NCI-H128 (cell line): ENCODE data around the gene NHLH1.

Experiments used
- DNase-seq: peaks from one replicate; lab custom pipeline; 2025; ENCODE audit not compliant: unreplicated experiment; lab: John Stamatoyannopoulos, UW

The NHLH1 gene

DNA sequence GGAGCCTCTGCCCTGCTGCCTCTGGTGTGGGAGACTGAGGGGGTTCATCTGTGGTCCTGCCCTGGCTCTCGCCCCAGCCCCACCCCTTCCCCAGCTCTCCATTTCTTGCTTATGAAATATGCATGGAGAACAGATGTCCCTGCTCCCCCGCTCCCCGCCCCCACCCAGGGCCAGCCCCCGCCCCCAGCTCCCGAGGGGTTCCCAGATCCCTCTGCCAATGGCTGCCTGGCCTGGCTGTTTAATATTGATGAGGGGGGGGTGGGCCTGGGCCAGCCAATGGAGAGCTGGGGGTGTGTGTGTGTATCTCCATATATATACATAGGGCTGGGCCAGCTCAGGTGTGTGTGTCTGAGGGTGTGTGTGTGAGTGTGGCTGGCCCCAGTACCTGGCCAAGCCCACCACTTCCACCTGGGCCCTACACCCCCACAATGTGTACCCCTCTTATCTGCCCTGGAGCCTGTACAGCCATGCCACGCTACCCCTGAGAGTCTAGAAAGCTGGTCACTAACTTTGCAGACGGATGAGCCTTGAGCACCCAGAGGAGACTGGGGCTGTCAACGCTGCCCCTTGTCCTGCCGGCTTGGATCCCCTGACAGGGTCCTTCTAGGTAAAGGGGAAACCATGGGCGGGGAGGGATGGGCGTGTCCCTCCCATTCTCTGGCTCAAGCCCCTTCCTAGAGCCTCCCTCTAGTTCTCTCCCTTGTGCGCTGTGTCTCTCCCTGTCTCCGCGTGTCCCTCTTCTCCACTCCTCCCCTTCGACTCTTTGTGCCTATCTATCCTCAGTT, at the start of gene NHLH1:
Gene NHLH1 (plus strand): TSS at position 341 of the 785 bp plus-strand sequence. CDS start 3,661 bp downstream, outside the sequence.
- no peak for DNase-seq

DNA sequence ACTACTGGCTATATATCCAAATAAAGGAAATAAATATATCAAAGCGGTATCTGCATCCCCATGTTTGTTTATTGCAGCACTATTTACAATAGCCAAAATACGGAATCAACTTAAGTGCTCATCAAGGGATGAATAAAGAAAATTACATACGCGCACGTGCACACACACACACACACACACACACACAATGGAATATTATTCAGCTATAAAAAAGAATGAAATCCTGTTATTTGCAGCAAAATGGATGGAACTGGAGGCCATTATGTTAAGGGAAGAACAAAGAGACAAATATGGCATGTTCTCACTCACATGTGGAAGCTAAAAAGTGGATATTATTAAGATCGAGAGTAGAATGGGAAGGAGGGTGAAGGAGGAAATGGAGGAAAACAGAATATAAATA, 44.0 kb upstream of the NHLH1 start:
- no peak for DNase-seq

DNA sequence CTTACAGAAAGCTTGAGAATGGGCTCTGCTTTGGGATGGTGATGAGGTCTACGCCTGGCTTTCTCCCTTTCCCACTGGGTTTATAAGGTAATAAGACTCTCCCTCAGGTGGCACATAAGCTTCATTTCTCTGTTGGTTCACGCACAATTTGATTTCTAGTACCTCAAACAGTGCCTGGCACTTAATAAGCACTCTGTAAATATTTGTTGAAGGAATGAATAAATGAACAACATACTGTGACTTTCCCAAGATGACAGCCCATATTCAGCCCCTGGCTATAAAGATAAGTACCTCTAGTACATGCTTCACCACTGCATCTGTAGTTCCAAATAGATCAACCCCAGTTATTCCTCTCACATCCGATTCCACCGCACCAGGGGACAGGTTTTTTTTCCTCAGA, 41.6 kb upstream of the NHLH1 start:
- peak; percentile 94 for DNase-seq

DNA sequence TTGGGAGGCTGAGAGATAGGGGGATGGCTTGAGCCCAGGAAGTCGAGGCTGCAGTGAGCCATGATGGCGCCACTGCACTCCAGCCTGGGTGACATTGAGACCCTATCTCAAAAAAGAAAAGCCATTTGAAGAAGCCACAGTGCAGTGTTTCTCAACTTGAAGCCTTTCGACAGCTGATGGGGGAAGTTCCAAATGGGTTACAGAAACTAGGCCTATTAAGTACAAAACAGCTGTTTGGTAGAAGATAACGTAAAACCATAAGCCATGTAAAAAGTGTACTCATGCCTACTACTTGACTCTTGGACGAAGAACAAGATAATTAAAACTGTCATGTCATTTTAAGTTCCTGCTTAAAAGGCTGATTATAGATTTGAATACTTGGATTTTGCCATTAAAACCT, 40.5 kb upstream of the NHLH1 start:
- no peak for DNase-seq

DNA sequence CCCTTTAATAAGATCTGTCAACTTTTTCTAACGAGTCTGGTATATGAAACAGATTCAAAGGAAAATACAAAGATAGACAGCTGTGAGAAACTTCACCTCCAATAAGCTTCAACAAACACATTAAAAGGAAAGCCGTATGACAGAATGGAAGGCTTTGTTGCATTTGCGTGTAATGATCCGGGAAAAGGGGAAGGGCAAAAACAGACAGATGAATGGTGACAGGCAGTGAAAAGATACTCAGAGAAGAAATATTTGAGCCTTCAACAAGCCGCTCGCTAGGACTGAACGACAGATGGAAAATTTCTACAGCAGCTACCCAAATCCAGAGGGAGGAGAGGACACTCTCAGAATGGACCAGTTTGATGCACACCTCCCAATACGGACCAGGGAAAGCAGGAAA, 38.7 kb upstream of the NHLH1 start:
- DNase-seq = no peak

DNA sequence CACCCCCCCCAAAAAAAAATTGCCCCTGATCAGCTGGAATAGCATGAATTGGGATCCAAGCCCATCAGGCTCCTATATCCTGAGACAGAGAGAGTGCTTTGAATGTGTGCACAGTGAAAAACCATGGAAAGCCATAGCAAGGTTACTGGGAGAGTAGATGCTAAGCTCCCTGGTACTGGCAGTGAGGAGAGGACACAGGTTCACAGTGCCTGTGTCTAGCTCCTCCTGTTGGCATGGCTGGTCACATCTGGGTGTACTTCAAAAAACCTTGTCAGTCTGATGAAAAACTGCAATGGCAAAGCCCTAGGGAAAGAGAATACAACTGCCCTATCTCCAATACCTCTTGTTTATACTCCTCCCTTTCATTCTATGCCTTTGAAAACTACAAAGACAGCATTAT, 36.8 kb upstream of the NHLH1 start:
- DNase-seq = no peak

DNA sequence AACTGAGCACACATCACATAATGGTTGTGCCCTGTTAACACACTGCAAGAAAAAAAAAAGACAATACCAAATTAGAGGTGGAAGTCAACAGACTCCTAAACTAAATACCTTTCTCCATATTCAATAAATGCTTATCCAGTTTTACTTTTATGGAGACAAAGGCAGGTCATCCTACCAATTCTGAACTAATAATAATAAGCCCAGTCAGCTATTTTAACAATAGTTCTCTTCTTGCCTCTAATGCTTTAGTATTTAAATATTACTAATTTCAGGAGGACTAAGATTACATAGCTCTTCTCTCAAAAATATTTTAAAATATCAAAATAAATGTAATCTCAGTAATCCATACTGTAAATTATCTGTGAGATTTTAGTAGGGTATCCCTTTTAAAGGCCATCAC, 34.4 kb upstream of the NHLH1 start:
- DNase-seq = no peak

DNA sequence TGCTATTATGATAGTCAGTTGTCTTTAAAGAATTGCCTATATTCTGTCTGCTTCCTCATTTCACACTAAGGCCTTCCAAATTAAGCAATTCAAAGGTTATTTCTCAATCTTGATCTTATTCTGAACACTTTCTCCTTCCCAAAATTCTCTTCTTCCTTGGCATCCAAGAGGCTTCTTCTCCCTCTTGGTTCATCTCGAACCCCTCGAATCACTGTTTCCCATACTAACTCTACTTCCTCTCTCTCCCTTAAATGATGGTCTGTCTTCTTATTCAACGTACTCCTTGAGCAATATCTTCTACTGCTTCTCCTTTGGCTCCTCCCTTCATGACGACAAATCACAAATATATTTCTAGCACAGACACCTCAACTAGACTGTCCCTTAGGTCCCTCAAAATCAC, 28.3 kb upstream of the NHLH1 start:
- DNase-seq = no peak

DNA sequence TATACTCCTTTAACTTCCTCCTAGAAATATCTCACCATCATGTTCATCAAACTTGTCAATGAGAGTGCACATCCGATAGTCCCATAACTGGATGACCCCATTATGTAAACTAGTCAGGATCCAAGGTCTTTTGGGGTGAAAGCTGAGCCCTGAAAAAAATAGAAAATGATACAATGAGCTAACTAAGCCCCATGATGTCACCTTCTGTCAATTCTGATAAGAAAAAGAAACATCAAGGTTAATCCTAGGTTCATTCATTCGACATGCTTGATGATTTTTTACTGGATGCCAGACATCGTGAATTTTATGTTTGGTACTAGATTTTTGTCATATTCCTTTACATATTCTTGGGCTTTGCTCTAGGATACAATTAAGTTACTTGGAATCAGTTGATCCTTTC, 26.7 kb upstream of the NHLH1 start:
- no peak for DNase-seq

DNA sequence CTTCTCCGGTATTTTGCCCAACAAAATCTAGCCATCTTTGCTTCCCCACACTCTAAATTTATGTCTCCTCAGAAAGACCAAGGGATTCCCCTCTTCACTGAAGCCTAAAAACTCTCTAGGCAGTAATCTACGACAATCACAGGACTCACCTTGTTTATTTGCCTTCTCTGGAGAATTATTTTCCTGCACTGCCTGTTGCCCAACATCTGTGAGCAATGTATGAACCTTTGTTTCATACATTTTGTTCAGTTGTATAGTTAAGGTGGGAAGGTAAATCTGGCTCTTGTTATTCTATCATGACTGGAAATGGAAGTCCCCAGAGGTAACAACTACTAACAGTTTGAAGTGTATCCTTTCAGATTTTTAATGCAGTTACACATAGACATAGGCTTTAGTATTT, 26.0 kb upstream of the NHLH1 start:
- DNase-seq = no peak

DNA sequence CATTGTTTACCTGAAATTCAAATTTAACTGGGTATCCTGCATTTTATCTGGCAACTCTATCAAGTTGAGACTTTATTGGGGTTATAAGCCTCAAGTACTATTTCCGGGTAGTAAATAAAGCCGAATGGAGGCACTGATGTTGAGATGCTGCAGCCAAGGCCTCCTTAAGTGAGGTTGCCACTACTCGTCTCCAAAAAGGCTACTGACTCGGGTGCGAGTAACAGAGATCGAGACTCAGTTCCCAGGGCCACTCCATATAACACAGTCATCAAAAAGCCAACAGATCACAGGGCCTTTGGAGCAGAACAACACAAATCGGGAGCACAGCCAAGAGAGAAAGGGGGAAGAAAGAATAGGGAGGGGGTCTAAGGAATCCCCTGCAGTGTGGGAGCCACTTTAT, 24.3 kb upstream of the NHLH1 start:
- DNase-seq = no peak

DNA sequence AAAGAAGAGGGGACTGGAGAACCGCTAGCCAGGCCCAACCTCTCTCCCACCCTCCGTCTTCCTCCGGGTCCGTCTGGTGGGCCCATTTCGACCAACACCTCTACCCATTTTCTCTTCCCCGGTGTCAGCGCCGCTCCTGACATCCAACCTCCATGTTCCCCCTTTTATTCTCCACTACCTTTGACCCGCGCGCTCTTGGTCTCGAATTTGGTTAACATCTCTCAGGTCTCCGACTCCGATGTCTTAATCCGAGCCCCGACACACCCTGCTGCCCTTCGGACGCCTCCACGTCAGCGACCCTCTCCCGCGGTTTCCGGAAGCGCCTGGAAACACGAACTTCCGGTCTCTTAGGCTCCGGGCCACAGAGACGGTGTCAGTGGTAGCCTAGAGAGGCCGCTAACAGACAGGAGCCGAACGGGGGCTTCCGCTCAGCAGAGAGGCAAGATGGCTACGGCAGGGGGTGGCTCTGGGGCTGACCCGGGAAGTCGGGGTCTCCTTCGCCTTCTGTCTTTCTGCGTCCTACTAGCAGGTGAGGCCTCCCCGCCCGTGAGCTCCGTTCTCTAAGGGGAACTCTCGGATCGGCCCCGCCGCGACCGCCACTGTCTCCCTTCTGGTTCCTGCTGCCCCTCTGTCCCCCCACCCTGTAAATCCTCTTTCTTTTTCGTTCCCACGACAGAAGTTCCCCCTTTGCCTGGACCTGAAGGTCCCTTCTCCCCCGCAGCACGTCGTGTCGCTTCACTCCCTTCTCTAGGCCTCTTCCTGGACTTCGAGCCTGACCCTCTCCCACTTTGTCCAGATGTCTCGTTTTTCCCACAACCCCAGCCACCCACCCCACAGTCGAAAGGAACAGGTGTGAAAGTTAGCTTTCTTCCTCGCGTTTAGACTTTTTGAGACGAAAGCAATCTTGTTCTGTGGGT, 23.7 kb upstream of the NHLH1 start, which contains the start of the genes COPA and NCSTN:
Gene COPA (minus strand): TSS at position 298 of the 917 bp plus-strand sequence. CDS start 80 bp downstream, at position 218.
Gene NCSTN (plus strand): TSS at position 431 of the 917 bp plus-strand sequence. CDS start 14 bp downstream, at position 445.
- peak; percentile 94 for DNase-seq

DNA sequence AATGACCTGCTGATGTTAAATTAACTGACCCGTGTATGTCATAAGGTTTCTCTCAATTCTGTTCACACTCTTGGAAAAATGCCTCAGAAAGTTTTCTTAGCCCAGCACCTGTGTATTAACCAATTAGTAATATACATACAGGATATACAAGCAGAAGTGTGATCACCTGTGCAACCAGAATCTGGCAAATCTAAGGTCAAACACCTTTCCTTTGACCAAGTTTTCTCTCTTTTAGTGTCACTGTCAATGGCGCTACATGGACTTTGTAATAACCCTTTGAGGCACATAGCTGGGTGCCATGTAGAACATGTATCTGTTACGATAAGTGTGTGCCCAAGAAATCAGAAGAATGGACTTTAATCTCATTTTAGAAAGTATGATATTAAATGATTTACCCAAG, 22.6 kb upstream of the NHLH1 start:
- DNase-seq = no peak

DNA sequence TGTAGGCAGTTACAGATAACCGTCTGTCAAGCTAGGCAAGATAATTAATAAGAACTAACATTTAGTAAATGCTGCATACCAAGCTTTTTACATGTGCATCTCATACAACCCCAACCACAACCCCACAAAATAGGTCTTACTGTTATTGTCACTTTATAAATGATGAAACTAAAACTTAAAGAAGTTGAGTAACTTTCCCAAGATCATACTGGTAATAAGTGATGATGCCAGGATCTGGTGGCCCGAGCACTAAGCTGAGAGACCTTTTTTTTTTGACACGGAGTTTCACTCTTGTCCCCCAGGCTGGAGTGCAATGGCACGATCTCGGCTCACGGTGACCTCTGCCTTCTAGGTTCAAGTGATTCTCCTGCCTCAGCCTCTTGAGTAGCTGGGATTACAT, 21.9 kb upstream of the NHLH1 start:
- no peak for DNase-seq

DNA sequence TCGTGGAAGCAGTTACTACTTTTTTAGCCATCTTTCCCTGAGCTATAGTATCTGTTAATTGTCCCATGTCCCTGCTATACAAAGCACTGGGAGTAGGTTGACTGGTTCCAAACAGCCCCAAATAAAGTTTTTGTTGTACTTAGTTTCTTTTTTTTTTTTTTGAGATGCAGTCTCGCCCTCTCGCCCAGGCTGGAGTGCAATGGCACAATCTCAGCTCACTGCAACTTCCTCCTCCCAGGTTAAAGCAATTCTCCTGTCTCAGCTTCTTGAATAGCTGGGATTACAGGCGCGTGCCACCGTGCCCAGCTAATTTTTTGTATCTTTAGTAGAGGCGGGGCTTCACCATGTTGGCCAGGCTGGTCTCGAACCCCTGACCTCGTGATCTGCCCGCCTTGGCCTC, 20.4 kb upstream of the NHLH1 start:
- DNase-seq = no peak

DNA sequence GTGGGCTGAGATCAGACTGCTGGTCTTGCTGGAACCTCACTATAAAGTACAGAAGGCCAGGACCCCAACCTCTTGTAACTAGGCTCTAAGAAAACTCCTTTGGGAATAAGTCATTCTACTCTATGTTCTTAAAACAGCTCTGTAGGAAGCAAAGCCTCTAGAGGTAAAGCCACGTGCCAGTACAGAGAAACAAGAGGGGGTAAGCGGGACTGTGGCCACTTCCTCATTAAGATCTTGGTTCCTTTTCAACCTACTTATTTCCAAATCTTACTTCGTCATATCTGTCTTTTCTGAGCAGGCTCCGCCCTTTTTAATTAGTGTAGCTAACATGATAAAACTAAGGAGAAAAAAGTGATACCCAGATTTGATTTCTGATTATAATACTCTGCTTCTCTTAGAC, 19.9 kb upstream of the NHLH1 start:
- no peak for DNase-seq

DNA sequence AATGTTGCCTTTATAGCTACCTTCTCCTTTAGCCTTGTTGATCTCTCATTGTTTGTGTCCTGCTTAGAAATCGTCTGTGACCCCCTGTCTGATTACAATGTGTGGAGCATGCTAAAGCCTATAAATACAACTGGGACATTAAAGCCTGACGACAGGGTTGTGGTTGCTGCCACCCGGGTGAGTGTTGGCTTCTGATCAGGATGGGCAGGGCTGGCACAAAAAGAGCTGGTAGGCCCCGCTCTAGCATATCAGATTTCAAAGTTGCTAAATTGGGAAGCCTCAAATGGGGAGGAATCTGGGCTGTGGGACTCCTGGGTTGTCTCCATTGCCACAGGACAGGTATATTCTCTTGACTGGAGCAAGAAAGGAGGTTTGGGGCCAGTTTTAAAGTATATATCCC, 15.2 kb upstream of the NHLH1 start:
- no peak for DNase-seq

DNA sequence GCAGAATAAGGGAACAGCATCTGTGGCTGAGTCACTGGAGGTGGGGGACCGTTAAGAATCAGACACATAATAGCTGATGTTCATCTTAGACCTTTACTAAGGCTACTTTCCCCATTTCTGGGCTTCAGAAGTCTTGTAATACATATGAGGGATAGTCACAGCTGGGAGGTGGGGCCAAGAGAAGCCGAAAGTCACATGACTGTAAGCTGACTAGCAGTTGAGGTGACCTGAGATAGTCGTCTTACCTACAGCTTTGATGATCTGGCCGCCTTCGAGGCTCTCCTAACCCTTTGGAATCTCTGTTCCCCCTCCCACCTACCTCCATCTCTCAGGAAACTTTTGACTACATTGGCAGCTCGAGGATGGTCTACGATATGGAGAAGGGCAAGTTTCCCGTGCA, 14.3 kb upstream of the NHLH1 start:
- no peak for DNase-seq

DNA sequence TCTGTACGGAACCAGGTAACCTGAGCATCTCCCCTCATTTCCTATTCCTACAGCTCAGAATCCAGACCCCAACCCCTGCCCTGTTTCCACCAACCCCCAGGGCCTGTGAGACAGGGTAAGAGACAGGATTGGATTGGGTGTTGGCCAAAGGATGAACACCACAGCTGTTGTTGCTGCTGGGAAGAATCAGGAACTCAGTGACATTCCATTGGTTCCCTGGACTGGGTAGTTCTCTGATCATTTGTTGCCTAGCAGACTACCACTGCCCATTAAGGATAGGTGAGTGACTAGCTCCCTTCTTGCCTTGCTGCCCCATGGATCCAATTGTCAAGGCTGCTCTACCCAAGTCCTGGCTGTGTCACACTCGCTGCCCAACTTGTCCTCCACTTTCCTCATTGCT, 13.6 kb upstream of the NHLH1 start:
- DNase-seq = no peak

DNA sequence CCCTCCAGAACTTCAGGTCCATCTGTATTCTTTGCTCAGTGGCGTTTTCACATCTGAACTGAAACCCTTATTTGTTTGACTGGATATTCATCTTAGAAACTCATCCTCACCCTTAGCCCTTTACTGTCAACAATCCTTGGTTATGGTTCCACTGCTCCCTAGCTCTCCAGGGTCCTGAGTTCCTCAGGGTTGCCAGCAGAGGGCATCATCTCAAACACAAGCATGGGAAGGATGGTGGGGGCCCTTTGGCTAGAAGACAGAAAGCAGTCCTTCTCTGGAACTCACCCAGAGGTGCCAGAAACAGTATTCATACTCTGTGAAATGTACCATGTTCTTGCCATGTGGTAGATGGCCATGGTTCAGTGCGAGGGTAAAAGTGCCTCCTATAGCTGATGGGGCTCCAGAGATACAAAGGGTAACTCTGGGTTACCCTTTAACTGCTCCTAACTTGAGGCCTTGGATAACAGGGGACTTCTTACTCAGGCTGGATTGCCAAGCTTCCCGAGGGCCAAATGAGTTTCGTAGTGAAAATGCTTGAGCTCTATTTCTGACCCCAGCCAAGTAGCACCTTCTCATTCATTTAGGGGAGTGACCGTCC, 12.4 kb upstream of the NHLH1 start:
- DNase-seq = no peak

DNA sequence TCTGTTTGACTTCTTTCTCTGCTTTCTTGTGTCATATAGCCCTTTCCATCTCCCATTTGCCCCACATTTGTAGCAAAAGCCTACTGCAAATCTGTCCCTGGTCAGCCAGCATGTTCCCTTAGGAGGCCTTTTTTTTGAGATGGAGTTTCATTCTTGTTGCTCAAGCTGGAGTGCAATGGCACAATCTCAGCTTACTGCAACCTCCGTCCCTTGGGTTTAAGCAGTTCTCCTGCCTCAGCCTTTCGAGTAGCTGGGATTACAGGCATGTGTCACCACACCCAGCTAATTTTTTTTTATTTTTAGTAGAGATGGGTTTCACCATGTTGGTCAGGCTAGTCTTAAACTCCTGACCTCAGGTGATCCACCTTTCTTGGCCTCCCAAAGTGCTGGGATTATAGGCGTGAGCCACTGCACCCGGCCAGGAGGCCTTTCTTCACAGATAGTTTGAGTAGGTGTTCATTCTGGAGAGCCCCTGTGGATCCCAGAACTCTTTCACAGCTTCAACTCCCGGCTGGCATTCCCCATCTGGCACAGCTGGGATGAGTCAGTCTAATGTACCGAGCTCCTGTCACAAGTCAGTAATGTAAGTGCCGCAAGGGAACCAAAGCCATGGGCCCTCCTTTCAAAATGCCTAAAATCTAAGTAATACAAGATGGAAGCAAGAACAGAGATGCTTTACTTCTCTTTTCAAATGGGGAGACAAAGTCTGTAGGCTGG, 9.4 kb upstream of the NHLH1 start:
- DNase-seq = no peak
